ENCODE measurements around the gene ADGRD2.

DNA sequence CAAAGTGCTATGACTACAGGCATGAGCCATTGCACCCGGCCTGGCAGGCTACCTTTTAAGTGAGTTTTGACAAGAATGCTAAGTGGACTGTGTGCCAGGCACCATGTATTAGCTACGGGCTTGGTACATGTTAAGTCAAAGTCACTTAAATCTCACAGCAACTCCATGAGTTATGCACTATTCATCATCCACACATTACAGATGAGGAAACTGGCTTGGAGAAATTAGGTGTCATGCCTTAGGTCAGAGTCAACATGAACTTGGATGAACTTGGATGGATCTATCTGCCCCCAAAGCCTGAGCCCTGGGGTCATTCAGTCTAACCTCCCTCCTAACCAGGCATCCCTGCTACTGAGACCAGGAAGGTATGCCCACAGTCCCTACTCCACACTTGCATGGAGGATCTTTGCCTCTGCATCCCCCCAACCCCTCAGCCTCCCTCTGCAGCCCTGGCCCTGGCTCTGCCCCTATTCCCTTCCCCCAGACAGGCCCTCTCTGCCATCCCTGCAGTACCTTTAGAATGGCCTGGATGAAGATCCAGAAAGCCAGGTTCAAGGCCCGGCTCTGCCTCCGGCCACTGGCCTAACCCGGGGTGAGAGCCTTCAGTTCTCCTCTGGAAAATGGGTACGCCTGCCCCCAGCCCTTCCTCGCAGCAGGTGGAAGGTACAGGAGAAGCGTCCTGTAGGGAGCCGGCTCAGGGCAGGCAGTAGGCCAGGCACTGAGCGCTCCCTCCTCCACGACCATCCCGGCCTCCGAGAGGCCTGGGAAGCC is 685 bp upstream of the ADGRD2 start:
- TF ChIP-seq CTCF (IDR thresholded peaks at IDR 0.05; ENCODE audit: low read depth, low read length, poor library complexity, severe bottlenecking) (no peak), EZH2phosphoT487 (IDR thresholded peaks at IDR 0.05; ENCODE audit: borderline replicate concordance, low read length) (no peak)

Data from DOHH2 (cell line).